ENCODE results near the gene PTPN4. TPM values are rescaled to one million over a fixed set of nuclear protein-coding genes. Genes with fewer than 3 reads are reported as not detected.

The PTPN4 gene
- total and polyA plus RNA-seq, 8 donors, result 22.0 to 48.4 (median 28.9) TPM

DNA sequence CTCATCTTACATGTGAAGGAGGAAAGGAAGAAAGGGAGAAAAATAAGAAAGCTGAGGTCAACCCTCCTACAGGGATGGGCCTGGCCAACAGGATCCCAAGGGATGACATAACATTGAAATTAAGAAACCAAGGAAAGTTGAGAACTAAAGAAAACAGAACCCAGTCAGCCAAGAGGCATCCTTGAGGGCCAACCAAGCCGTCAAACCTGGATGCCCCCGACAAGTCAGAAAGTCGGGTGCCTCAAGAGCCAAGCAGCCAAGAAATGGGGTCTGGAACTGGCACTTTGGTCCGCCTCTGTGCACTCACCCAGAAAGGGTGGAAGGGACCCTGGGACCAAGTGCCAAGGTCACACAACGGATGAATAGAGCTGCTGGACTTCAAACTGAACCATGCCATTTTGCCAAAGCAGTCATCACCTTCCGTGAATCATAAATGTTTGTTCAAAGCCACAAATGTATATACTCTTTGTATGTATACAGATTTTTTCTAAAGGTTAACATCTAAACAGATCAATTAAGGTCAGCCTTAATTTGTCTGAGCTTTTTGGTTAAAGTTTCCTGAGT, 27.0 kb upstream of the PTPN4 start:
- DNase-seq, result no peak
- Histone ChIP-seq H3K4me3 (no peak overlapping the region), H3K27me3 (no peaks in the 10 kb centered on the region), H3K27ac (no peak overlapping the region), H3K9me3 (no peaks in the 10 kb centered on the region), H3K36me3 (no peaks in the 10 kb centered on the region), H3K4me1 (no peaks in the 10 kb centered on the region)
- TF ChIP-seq, protein P1, sequence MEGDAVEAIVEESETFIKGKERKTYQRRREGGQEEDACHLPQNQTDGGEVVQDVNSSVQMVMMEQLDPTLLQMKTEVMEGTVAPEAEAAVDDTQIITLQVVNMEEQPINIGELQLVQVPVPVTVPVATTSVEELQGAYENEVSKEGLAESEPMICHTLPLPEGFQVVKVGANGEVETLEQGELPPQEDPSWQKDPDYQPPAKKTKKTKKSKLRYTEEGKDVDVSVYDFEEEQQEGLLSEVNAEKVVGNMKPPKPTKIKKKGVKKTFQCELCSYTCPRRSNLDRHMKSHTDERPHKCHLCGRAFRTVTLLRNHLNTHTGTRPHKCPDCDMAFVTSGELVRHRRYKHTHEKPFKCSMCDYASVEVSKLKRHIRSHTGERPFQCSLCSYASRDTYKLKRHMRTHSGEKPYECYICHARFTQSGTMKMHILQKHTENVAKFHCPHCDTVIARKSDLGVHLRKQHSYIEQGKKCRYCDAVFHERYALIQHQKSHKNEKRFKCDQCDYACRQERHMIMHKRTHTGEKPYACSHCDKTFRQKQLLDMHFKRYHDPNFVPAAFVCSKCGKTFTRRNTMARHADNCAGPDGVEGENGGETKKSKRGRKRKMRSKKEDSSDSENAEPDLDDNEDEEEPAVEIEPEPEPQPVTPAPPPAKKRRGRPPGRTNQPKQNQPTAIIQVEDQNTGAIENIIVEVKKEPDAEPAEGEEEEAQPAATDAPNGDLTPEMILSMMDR (IDR thresholded peaks at IDR 0.05), result no peak
- intact Hi-C loops (cut with DNase I), result no loop called here
- no peak for ATAC-seq

DNA sequence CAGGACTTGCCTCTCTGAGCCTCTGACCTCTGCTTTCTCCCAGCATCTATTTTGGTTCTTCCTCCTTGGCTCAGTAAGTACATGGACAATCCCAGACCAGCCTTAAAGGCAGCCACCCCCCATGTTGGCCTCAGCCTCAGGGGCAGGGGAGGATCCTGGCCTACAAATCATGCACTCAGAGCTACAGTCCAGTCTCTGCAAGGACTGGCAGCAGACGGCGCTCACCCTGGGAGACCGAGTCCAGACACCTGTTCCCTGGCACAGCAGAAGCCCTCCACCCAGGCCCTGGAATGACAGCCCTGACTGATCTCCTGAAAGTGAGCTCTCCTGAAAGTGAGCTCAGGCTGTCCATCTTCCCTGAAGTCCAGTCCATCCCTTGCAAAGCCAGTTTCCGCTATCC, 25.7 kb upstream of the PTPN4 start:
- intact Hi-C loops (cut with DNase I), result no loop called here
- Histone ChIP-seq H3K9me3 (no peaks in the 10 kb centered on the region), H3K36me3 (no peaks in the 10 kb centered on the region), H3K4me1 (no peaks in the 10 kb centered on the region), H3K27me3 (no peaks in the 10 kb centered on the region), H3K4me3 (no peak overlapping the region), H3K27ac (no peak overlapping the region)
- DNase-seq (no peak), ATAC-seq (no peak)
- TF ChIP-seq, protein P1 (IDR thresholded peaks at IDR 0.05), result no peak

DNA sequence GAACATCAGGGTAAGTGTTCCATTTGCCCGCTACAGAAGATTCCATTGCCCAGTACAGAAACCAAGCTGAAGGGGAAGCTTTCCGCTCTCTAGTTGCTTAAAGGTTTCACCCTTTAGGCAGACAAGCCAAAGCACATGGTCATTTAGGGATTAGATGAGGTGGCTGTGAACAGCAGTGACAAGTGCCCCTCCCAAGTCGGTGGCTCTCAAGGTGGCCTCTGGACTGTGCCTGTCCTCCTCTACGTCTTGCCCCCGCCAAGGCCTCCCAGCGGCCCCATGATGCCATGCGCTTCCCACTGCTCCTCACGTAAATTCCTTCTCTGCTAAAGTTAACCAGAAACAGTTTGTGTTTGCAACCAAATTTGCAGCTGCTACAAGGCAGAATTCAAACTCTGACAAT, 24.2 kb upstream of the PTPN4 start:
- DNase-seq, result no peak
- Histone ChIP-seq H3K27me3 (no peaks in the 10 kb centered on the region), H3K27ac (no peak overlapping the region), H3K9me3 (no peaks in the 10 kb centered on the region), H3K4me1 (no peaks in the 10 kb centered on the region), H3K4me3 (no peak overlapping the region), H3K36me3 (no peaks in the 10 kb centered on the region)
- intact Hi-C loops (cut with DNase I), result no loop called here
- TF ChIP-seq, protein P1 (IDR thresholded peaks at IDR 0.05), result no peak
- no peak for ATAC-seq

DNA sequence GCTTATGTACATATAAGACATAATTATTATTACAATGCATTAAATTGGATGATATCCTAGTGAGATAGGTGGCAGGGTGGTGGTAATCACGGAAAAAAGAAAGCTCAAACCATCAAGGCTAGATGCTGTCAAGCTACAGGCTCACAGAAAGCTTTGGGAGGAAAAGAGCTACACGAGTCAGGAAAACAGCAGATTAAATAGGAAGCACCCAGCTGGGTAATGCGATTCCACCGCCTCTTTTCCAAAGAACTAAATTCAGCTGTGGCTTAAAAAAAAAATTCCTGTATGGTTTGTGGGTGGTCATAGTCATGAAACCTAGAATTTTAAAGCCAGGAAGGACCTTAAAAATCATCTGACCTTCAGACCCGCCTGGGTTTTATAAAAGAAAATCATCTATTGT, 23.7 kb upstream of the PTPN4 start:
- Histone ChIP-seq H3K27me3 (no peaks in the 10 kb centered on the region), H3K36me3 (no peaks in the 10 kb centered on the region), H3K27ac (no peak overlapping the region), H3K4me1 (no peaks in the 10 kb centered on the region), H3K9me3 (no peaks in the 10 kb centered on the region), H3K4me3 (no peak overlapping the region)
- DNase-seq (no peak), ATAC-seq (no peak)
- TF ChIP-seq, protein P1 (IDR thresholded peaks at IDR 0.05), result no peak
- intact Hi-C loops (cut with DNase I), result no loop called here

DNA sequence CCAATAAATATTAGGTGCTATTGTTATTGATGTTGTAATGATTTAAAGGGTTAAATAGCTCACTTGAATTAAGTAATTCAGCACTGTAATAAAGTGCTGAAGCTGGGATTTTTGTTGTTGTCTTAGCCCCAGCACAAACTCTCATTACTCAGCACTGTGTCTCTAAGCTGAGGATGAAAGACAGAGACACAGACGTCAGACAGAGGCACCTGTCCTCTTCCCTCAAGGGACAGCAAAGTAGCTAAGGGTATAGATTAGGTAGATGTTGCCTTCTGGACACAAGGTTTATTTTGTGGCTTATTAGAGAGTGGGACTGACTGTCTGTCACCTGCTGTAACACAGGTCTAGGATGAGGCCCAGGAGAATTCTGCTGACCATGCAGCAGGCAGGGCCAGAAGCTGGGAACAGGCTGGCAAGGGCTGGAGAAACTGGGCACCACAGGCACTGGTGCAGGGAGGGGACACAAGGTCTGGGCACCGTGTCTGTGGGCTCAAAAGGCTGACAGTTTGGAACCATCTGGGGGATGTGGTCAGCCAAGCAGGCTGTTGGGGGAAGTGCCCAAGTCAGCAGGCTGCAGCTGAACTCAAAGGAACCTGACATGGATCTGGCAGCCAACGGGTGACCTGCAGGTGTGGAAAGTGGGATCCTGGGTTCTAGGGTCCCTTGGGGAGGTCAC, 20.0 kb upstream of the PTPN4 start:
- intact Hi-C loops (cut with DNase I), result no loop called here
- no peak for ATAC-seq
- Histone ChIP-seq H3K27me3 (no peaks in the 10 kb centered on the region), H3K27ac (no peak overlapping the region), H3K9me3 (no peaks in the 10 kb centered on the region), H3K36me3 (no peaks in the 10 kb centered on the region), H3K4me1 (no peaks in the 10 kb centered on the region), H3K4me3 (no peak overlapping the region)
- TF ChIP-seq, protein P1 (IDR thresholded peaks at IDR 0.05), result no peak
- DNase-seq, result no peak

All from left lung (tissue), 10 donors.